Gastroesophageal sphincter (tissue), 3 donors: ENCODE results near the gene BCAS3.

Experiments
- POLR2A ChIP-seq, 2 donors: fragments of 450-650 bp; IDR thresholded peaks; one replicate each; pipeline ENCODE4 v1.6.1; 2017; ENCODE audit warnings: antibody characterized with exemption in 2 of 2, mild to moderate bottlenecking in 2 of 2, moderate library complexity in 1 of 2
- POLR2AphosphoS5 ChIP-seq: sonication (generic); formaldehyde crosslinking; IDR thresholded peaks from one replicate; pipeline ENCODE4 v1.6.1; 2017; ENCODE audit warnings: antibody characterized with exemption
- TF ChIP-seq, protein P1 (sequence below), 4 experiments: fragments of 200-600 bp in 2 of 4; fragments of 450-650 bp in 2 of 4; sonication (generic) in 1 of 4; IDR thresholded peaks; one replicate each; pipeline ENCODE4 v1.5.1; 2017 to 2019; ENCODE audit warnings: antibody characterized with exemption in 4 of 4, mild to moderate bottlenecking in 2 of 4, moderate library complexity in 2 of 4

DNA sequence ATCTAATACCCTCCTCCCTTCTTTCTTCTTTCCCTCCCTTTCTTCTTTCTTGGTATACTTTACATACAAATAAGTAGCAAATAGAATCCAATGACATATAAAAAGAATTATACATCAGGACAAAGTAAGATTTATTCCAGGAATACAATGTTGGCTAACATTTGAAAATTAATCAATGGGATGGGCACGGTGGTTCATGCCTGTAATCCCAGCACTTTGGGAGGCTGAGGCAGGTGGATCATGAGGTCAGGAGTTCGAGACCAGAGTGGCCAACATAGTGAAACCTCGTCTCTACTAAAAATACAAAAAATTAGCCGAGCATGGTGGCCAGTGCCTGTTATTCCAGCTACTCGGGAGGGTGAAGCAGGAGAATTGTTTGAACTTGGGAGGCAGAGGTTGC, 72.1 kb downstream of the BCAS3 start:
- TF ChIP-seq POLR2A (IDR thresholded peaks at IDR 0.05) (no peak), POLR2AphosphoS5 (no peak)
- TF ChIP-seq, protein P1, sequence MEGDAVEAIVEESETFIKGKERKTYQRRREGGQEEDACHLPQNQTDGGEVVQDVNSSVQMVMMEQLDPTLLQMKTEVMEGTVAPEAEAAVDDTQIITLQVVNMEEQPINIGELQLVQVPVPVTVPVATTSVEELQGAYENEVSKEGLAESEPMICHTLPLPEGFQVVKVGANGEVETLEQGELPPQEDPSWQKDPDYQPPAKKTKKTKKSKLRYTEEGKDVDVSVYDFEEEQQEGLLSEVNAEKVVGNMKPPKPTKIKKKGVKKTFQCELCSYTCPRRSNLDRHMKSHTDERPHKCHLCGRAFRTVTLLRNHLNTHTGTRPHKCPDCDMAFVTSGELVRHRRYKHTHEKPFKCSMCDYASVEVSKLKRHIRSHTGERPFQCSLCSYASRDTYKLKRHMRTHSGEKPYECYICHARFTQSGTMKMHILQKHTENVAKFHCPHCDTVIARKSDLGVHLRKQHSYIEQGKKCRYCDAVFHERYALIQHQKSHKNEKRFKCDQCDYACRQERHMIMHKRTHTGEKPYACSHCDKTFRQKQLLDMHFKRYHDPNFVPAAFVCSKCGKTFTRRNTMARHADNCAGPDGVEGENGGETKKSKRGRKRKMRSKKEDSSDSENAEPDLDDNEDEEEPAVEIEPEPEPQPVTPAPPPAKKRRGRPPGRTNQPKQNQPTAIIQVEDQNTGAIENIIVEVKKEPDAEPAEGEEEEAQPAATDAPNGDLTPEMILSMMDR (IDR thresholded peaks at IDR 0.05): no peak
